HCT116 (cell line): ENCODE measurements around the gene MBNL2. TPM values are rescaled to one million over a fixed set of nuclear protein-coding genes. Genes with fewer than 3 reads are reported as not detected.

Experiments
- ATAC-seq: fragments of 200-7000 bp; cut with Tn5 transposase; 2 replicates; pipeline ENCODE4 v1.9.1; 2020; ENCODE audit warnings: mild to moderate bottlenecking, moderate library complexity
- BruUV-seq: library from RNA; stranded (reverse); fragments of 400-500 nt; replicated peaks from 2 replicates; lab custom pipeline; 2021; lab: Mats Ljungman, UMichigan
- CTCF ChIA-PET: fragments of 300-600 bp; sonication (Branson Sonifier 250); formaldehyde crosslinking; loops from one replicate; lab custom pipeline; 2021; ENCODE audit warnings: antibody characterized with exemption; lab: Charles Lee
- POLR2A ChIA-PET: fragments of 300-600, 350-600 bp; sonication (Branson Sonifier 250); formaldehyde crosslinking; loops from one replicate; lab custom pipeline; 2021; ENCODE audit warnings: antibody characterized with exemption; lab: Charles Lee
- RAD21 ChIA-PET, 2 experiments: fragments of 300-600 bp; sonication (Branson Sonifier 250); formaldehyde crosslinking; loops; one replicate each; lab custom pipeline; 2023; ENCODE audit warnings: low total read pairs in 2 of 2; ENCODE audit not compliant: uncharacterized antibody in 2 of 2, unreplicated experiment in 2 of 2, low non-redundant PET in 1 of 2; lab: Charles Lee
- DNase-seq: peaks from one replicate; pipeline ENCODE4 v3.0.0-alpha.2; 2010; ENCODE audit warnings: low read depth, low spot score
- H2AFZ ChIP-seq: fragments of 200-600 bp; shearing (Covaris generic), sonication (generic); 2 replicates; pipeline ENCODE4 v1.6.1; 2017; ENCODE audit warnings: low read depth, mixed run types, mixed read lengths, antibody characterized with exemption, low read length; ENCODE audit not compliant: poor library complexity, severe bottlenecking
- H3K27ac ChIP-seq: 2 replicates; pipeline ENCODE4 v1.5.1; 2012; ENCODE audit warnings: low read depth, low read length
- H3K27me3 ChIP-seq: fragments of 200-600 bp; sonication (generic); 2 replicates; pipeline ENCODE4 v1.6.1; 2016; ENCODE audit warnings: mixed run types, low read length, mixed read lengths; ENCODE audit not compliant: insufficient read depth
- H3K36me3 ChIP-seq, 2 experiments: fragments of 200-500 bp in 1 of 2; fragments of 200-600 bp in 1 of 2; sonication (Bioruptor generic) in 1 of 2; sonication (generic) in 1 of 2; 2 replicates each; pipeline versions ENCODE4 v1.5.1 to v1.6.1; 2014 to 2016; ENCODE audit warnings: low read length in 2 of 2, inconsistent platforms in 1 of 2, mixed read lengths in 1 of 2, mixed run types in 1 of 2; ENCODE audit not compliant: insufficient read depth in 2 of 2, control insufficient read depth in 1 of 2
- H3K4me1 ChIP-seq, 2 experiments: fragments of 200-600 bp in 1 of 2; sonication (generic) in 1 of 2; 2 replicates each; pipeline versions ENCODE4 v1.5.1 to v1.6.1; 2012 to 2017; ENCODE audit warnings: low read length in 2 of 2, inconsistent platforms in 1 of 2, mild to moderate bottlenecking in 1 of 2, mixed read lengths in 1 of 2, mixed run types in 1 of 2, moderate library complexity in 1 of 2; ENCODE audit not compliant: insufficient read depth in 2 of 2, control insufficient read depth in 1 of 2
- H3K4me2 ChIP-seq: fragments of 200-600 bp; sonication (generic); 2 replicates; pipeline ENCODE4 v1.6.1; 2017; ENCODE audit warnings: mixed run types, low read length, mixed read lengths
- H3K4me3 ChIP-seq, 2 experiments: fragments of 200-600 bp in 1 of 2; sonication (generic) in 1 of 2; replicated peaks in 1 of 2; 2 replicates each; pipeline ENCODE4 v1.5.1; 2011 to 2016; ENCODE audit warnings: low read length in 2 of 2, control low read depth in 1 of 2, low read depth in 1 of 2, mild to moderate bottlenecking in 1 of 2, mixed read lengths in 1 of 2, mixed run types in 1 of 2
- H3K79me2 ChIP-seq: fragments of 200-600 bp; sonication (generic); 2 replicates; pipeline ENCODE4 v1.6.1; 2017; ENCODE audit warnings: mild to moderate bottlenecking, mixed run types, low read length, moderate library complexity, mixed read lengths; ENCODE audit not compliant: insufficient read depth
- H3K9ac ChIP-seq: fragments of 200-600 bp; sonication (generic); 2 replicates; pipeline ENCODE4 v1.6.1; 2016; ENCODE audit warnings: low read length, mixed read lengths
- H3K9me2 ChIP-seq: fragments of 200-600 bp; sonication (generic), shearing (Covaris generic); 2 replicates; pipeline ENCODE4 v1.6.1; 2017; ENCODE audit warnings: mixed run types, mild to moderate bottlenecking, moderate library complexity; ENCODE audit not compliant: insufficient read depth
- H3K9me3 ChIP-seq, 2 experiments: fragments of 200-500 bp in 1 of 2; fragments of 200-600 bp in 1 of 2; sonication (Bioruptor generic) in 1 of 2; sonication (generic) in 1 of 2; 2 replicates each; pipeline ENCODE4 v1.6.1; 2014 to 2017; ENCODE audit warnings: low read length in 2 of 2, mixed read lengths in 2 of 2, inconsistent platforms in 1 of 2, low read depth in 1 of 2, mild to moderate bottlenecking in 1 of 2, mixed run types in 1 of 2, moderate library complexity in 1 of 2; ENCODE audit not compliant: control insufficient read depth in 1 of 2, insufficient read depth in 1 of 2
- H4K20me1 ChIP-seq: fragments of 200-600 bp; sonication (generic), shearing (Covaris generic); 2 replicates; pipeline ENCODE4 v1.6.1; 2017; ENCODE audit warnings: mixed run types, mild to moderate bottlenecking, moderate library complexity; ENCODE audit not compliant: insufficient read depth
- CBX3 ChIP-seq: IDR thresholded peaks from 2 replicates; pipeline ENCODE4 v1.6.1; 2012; ENCODE audit warnings: low read depth
- EGR1 ChIP-seq: IDR thresholded peaks from 2 replicates; pipeline ENCODE4 v1.6.1; 2012; ENCODE audit warnings: low read depth
- ELF1 ChIP-seq: IDR thresholded peaks from 2 replicates; pipeline ENCODE4 v1.6.1; 2012; ENCODE audit warnings: low read depth, borderline replicate concordance
- EZH2 ChIP-seq: fragments of 200-600 bp; sonication (generic); IDR thresholded peaks from 2 replicates; pipeline ENCODE4 v1.6.1; 2017; ENCODE audit warnings: antibody characterized with exemption, mixed run types
- EZH2phosphoT487 ChIP-seq: fragments of 200-600 bp; IDR thresholded peaks from 2 replicates; pipeline ENCODE4 v1.6.1; 2018; ENCODE audit warnings: antibody characterized with exemption, borderline replicate concordance
- FOSL1 ChIP-seq: IDR thresholded peaks from 2 replicates; pipeline ENCODE4 v1.6.1; 2012; ENCODE audit warnings: low read depth
- POLR2AphosphoS5 ChIP-seq: IDR thresholded peaks from 2 replicates; pipeline ENCODE4 v1.6.1; 2011; ENCODE audit warnings: mild to moderate bottlenecking, low read depth, low read length, moderate library complexity
- RAD21 ChIP-seq: IDR thresholded peaks from 2 replicates; pipeline ENCODE4 v1.6.1; 2012; ENCODE audit warnings: low read depth, mild to moderate bottlenecking
- SP1 ChIP-seq: IDR thresholded peaks from 2 replicates; pipeline ENCODE4 v1.6.1; 2012; ENCODE audit warnings: low read depth
- SRF ChIP-seq: IDR thresholded peaks from 2 replicates; pipeline ENCODE4 v1.6.1; 2012; ENCODE audit warnings: low read depth
- TCF7L2 ChIP-seq: IDR thresholded peaks from 2 replicates; pipeline ENCODE4 v1.7.0; 2011; ENCODE audit warnings: borderline replicate concordance, inconsistent platforms; ENCODE audit not compliant: insufficient read depth, insufficient read length; ENCODE audit errors: extremely low read depth
- YY1 ChIP-seq: IDR thresholded peaks from 2 replicates; pipeline ENCODE4 v1.6.1; 2011; ENCODE audit warnings: low read length, low read depth, moderate library complexity, mild to moderate bottlenecking; ENCODE audit not compliant: insufficient replicate concordance; ENCODE audit errors: extremely low read depth
- ZFX ChIP-seq: fragments of 450-650 bp; IDR thresholded peaks from 2 replicates; pipeline ENCODE4 v1.6.1; 2017
- intact Hi-C: fragments of 100-400 bp; cut with micrococcal nuclease; formaldehyde crosslinking; loops from 2 replicates; pipeline ENCODE4 v1.10.0; 2022
- total RNA-seq: library from RNA; stranded (reverse); gene quantifications from one replicate; pipeline ENCODE4 v1.2.1, GENCODE V29; 2021; ENCODE audit not compliant: unreplicated experiment
- TF ChIP-seq, protein P1 (sequence below): IDR thresholded peaks from 2 replicates; pipeline ENCODE4 v1.6.1; 2012
- TF ChIP-seq, protein P2 (sequence below): IDR thresholded peaks from 2 replicates; pipeline ENCODE4 v1.6.1; 2012; ENCODE audit warnings: low read depth
- TF ChIP-seq, protein P3 (sequence below): IDR thresholded peaks from 2 replicates; pipeline ENCODE4 v1.6.1; 2012
- TF ChIP-seq, protein P4 (sequence below), 3 experiments: fragments of 200-600 bp in 1 of 3; sonication (generic) in 1 of 3; IDR thresholded peaks in 2 of 3; conservative IDR thresholded peaks in 1 of 3; 2 replicates each; pipeline ENCODE4 v1.5.1; 2012 to 2017; ENCODE audit warnings: low read depth in 2 of 3, low read length in 2 of 3, antibody characterized with exemption in 1 of 3, borderline replicate concordance in 1 of 3, control low read depth in 1 of 3, mild to moderate bottlenecking in 1 of 3, mixed read lengths in 1 of 3, mixed run types in 1 of 3, moderate library complexity in 1 of 3; ENCODE audit not compliant: insufficient read depth in 1 of 3
- TF ChIP-seq, protein P5 (sequence below): IDR thresholded peaks from 2 replicates; pipeline ENCODE4 v1.6.1; 2011; ENCODE audit warnings: mild to moderate bottlenecking, low read length, moderate library complexity; ENCODE audit not compliant: insufficient replicate concordance; ENCODE audit errors: extremely low read depth

MBNL2 gene
- total RNA-seq, 1 experiment from 2014 or later = 73.9 TPM

DNA sequence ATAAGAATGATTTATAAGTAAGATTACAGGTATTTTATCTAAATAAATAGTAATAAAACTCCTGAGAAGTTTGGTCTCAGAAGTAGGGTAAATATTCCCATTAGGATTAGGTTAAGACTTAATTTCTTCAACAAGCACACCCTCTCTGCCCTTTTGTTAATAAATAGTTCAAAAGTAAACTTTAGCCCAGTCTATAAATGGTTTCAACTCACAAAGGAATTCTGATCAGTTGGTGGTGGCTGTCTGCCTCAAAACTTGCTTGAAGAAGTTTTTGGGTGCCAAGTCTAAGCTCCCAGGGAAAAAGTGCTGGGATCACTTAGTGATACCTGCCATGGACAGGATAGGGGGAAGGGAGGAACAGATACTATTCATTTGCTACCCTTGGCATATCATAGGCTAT is 22.9 kb downstream of the MBNL2 start:
- TF ChIP-seq YY1 (no peak), ELF1 (no peak), EZH2 (no peak), TCF7L2 (no peak), EGR1 (no peak), CBX3 (no peak), EZH2phosphoT487 (no peak), SP1 (no peak), ZFX (no peak), FOSL1 (no peak), RAD21 (no peak), SRF (no peak), POLR2AphosphoS5 (no peak)
- TF ChIP-seq, protein P1, sequence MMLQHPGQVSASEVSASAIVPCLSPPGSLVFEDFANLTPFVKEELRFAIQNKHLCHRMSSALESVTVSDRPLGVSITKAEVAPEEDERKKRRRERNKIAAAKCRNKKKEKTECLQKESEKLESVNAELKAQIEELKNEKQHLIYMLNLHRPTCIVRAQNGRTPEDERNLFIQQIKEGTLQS = no peak
- TF ChIP-seq, protein P2, sequence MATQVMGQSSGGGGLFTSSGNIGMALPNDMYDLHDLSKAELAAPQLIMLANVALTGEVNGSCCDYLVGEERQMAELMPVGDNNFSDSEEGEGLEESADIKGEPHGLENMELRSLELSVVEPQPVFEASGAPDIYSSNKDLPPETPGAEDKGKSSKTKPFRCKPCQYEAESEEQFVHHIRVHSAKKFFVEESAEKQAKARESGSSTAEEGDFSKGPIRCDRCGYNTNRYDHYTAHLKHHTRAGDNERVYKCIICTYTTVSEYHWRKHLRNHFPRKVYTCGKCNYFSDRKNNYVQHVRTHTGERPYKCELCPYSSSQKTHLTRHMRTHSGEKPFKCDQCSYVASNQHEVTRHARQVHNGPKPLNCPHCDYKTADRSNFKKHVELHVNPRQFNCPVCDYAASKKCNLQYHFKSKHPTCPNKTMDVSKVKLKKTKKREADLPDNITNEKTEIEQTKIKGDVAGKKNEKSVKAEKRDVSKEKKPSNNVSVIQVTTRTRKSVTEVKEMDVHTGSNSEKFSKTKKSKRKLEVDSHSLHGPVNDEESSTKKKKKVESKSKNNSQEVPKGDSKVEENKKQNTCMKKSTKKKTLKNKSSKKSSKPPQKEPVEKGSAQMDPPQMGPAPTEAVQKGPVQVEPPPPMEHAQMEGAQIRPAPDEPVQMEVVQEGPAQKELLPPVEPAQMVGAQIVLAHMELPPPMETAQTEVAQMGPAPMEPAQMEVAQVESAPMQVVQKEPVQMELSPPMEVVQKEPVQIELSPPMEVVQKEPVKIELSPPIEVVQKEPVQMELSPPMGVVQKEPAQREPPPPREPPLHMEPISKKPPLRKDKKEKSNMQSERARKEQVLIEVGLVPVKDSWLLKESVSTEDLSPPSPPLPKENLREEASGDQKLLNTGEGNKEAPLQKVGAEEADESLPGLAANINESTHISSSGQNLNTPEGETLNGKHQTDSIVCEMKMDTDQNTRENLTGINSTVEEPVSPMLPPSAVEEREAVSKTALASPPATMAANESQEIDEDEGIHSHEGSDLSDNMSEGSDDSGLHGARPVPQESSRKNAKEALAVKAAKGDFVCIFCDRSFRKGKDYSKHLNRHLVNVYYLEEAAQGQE = no peak
- TF ChIP-seq, protein P3, sequence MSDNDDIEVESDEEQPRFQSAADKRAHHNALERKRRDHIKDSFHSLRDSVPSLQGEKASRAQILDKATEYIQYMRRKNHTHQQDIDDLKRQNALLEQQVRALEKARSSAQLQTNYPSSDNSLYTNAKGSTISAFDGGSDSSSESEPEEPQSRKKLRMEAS = no peak
- TF ChIP-seq, protein P4, sequence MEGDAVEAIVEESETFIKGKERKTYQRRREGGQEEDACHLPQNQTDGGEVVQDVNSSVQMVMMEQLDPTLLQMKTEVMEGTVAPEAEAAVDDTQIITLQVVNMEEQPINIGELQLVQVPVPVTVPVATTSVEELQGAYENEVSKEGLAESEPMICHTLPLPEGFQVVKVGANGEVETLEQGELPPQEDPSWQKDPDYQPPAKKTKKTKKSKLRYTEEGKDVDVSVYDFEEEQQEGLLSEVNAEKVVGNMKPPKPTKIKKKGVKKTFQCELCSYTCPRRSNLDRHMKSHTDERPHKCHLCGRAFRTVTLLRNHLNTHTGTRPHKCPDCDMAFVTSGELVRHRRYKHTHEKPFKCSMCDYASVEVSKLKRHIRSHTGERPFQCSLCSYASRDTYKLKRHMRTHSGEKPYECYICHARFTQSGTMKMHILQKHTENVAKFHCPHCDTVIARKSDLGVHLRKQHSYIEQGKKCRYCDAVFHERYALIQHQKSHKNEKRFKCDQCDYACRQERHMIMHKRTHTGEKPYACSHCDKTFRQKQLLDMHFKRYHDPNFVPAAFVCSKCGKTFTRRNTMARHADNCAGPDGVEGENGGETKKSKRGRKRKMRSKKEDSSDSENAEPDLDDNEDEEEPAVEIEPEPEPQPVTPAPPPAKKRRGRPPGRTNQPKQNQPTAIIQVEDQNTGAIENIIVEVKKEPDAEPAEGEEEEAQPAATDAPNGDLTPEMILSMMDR (IDR thresholded peaks at IDR 0.05 in 2 of 3, conservative IDR thresholded peaks at IDR 0.05 in 1 of 3; ENCODE audit: borderline replicate concordance in 1 of 3, insufficient read depth in 1 of 3, low read depth in 2 of 3, low read length in 2 of 3) = no peak
- TF ChIP-seq, protein P5, sequence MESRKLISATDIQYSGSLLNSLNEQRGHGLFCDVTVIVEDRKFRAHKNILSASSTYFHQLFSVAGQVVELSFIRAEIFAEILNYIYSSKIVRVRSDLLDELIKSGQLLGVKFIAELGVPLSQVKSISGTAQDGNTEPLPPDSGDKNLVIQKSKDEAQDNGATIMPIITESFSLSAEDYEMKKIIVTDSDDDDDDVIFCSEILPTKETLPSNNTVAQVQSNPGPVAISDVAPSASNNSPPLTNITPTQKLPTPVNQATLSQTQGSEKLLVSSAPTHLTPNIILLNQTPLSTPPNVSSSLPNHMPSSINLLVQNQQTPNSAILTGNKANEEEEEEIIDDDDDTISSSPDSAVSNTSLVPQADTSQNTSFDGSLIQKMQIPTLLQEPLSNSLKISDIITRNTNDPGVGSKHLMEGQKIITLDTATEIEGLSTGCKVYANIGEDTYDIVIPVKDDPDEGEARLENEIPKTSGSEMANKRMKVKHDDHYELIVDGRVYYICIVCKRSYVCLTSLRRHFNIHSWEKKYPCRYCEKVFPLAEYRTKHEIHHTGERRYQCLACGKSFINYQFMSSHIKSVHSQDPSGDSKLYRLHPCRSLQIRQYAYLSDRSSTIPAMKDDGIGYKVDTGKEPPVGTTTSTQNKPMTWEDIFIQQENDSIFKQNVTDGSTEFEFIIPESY = no peak
- TF ChIP-seq, all 23 proteins: peak for 0
- ATAC-seq = no peak
- no peak overlapping the region for H3K27ac ChIP-seq
- no TSS peak for BruUV-seq
- H3K4me2 ChIP-seq = no peak overlapping the region
- peaks cover 67% of the 10 kb centered on the region for H3K79me2 ChIP-seq
- no peak for DNase-seq
- no peaks in the 10 kb centered on the region for H3K9me3 ChIP-seq
- no peak overlapping the region for H3K9ac ChIP-seq
- H3K4me1 ChIP-seq = peaks cover 25 to 45% of the 10 kb centered on the region in 2 experiments; a peak in 3 of 4 replicates
- no peak overlapping the region for H2AFZ ChIP-seq
- no peak overlapping the region for H3K4me3 ChIP-seq
- ChIA-PET POLR2A (interaction anchor here (1.0 kb wide), 1 partner anchor 11 kb away, joined by 3 read pairs; no protein-coding TSS in a partner anchor), CTCF (no interaction called here), RAD21 (no interaction called here)
- intact Hi-C loops = no loop called here
- H3K9me2 ChIP-seq = no peaks in the 10 kb centered on the region
- H3K27me3 ChIP-seq = no peaks in the 10 kb centered on the region
- H3K36me3 ChIP-seq = no peaks in the 10 kb centered on the region
- H4K20me1 ChIP-seq = no peaks in the 10 kb centered on the region
